IPS-NIHi11 (cell line): Measurements from ENCODE around the gene ARHGEF16.
A peak's percentile ranks its signal among the peaks of the same experiment; 100 is the strongest.

Experiments
- DNase-seq: peaks from one replicate; pipeline ENCODE4 v3.0.0; 2012; ENCODE audit warnings: mixed read lengths, low spot score

The ARHGEF16 gene

DNA sequence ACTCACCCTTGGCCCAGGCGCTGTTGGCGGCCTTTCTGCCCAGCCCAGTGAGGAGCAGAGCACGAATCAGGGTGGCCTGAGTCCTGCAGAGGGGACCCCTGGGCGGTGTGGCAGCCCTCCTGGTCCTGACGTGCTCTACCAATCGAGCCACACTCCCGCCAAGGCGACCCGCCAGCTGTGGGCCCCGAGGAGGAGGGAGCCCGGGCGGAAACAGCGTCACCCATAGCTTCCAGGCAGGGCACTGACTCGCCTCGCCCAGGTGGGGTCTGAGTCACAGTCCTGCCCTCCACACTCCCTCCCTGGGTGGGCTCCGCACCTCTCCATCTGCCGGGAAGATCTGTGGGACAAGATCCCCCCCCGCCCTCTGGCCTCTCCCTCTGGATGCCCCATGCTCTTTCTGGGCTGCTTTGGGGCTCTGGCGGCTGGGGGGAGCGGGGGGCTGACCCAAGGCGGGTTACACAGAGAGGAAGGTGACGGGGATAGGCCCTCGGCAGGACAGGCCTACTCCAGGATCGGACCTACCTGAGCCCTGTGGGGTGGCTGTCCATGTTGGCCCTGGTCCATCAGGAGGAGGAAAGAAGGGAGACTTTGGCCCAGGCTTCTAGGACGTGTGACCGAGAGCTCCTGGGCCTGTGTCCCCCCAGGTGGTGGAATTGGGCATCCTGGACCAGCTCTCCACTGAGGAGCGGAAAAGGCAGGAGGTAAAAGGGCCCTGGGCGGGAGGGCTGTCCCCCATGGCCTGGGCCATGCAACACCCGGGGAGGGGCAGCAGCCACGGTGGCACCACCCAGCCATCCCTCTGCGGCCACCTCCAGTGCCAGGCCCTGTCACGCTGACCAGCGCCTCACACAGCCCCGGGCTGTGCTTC is 14.0 kb downstream of the ARHGEF16 start:
- no peak for DNase-seq

DNA sequence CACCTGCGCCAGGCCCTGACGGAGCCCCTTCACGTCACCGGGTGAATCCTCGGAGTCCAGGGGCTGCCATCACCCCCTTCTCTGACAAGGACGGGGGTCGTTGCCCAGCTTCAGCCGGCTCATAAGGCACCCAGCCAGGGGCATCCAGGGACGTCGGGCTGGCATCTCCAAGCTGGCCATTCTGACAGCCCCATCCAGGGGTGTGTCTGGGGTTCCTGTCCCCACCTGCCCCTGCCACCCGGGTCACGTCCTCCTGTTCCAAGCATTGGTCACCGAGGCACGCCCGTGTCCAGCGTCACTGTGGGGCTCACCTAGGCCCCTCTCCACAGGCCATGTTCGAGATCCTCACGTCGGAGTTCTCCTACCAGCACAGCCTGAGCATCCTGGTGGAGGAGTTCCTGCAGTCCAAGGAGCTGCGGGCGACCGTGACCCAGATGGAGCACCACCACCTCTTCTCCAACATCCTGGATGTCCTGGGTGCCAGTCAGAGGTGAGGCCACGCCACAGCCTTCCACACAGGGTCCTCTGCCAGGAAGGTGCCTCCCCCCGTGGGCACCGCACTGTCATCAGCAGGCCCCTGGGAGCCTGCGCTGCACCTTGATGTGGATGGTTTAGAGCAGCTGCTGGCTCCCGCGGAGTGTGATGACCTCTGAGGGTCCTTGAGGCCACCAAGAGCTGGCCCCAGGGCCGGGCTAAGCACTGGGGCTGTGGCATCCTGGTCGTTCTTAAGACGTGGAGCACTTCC is 14.8 kb downstream of the ARHGEF16 start:
- no peak for DNase-seq

GRCh38 chr1:3469849-3470649 is 15.6 kb downstream of the ARHGEF16 start:
- DNase-seq: no peak

DNA sequence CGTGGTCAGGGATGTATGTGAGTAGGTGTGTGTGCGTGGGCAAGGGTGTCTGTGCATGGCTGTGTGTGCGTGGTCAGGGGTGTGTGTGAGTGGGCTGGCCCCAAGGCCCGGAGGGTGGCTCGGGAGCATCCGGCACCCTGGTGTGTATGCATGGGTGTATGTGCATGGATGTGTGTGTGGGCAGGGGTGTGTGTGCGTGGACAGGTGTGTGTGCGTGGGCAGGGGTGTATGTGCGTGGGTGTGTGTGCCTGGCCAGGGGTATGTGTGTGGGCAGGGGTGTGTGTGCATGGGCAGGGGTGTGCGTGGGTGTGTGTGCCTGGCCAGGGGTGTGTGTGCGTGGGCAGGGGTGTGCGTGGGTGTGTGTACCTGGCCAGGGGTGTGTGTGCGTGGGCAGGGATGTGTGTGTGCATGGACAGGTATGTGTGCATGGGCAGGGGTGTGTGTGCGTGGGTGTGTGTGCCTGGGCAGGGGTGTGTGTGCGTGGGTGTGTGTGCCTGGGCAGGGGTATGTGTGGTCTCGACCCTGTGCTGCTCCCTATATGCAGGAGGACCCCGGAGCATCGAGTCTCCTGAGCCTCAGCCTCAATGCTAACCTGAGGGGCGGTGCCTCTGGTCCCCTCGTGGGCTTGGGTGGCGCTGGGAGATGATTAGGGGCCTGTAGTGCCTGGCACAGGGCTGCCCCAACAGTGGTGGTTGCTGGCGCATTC is 16.3 kb downstream of the ARHGEF16 start:
- DNase-seq: no peak

- peak; percentile 87 for DNase-seq
These were observed 17.1 kb downstream of the ARHGEF16 start for GRCh38 chr1:3471356-3472087.

DNA sequence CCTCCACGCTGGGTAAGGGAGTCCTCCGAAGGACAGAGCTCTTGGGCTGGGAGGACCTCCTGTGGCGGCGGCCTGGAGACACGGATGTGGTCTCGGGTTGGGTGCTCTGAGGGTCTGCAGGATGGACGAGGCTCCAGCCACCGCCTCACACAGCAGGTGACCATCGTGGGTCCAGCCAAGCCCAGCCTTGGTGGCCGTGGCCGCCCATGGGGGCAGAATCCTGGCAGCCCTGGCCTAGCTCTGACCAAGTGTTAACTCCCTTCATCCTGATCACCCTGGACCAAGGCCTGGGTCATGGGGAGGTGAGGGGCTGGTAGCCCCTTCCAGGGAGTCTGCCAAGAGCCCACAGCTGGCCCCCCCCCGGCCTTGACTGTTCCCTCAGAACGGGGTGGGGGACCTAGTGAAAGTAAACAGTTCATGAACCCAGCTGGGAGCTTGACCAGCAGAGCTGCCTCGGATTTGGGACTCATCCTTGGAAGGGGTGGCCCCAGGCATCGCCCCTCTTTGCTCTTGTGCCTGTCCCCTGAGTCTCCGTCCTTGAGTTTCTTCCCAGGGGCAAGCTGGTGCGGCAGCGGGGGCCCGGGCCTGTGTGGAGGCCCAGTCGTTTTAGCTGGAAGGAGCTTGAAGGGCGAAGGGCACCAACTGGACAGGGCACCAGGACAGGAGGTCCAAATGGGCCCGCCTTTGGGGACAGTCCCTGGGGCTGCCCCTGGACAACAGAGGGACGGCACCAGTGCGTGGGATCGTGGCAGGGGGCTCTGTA is 17.8 kb downstream of the ARHGEF16 start:
- DNase-seq: no peak

GRCh38 chr1:3472906-3473305 is 18.4 kb downstream of the ARHGEF16 start:
- DNase-seq: no peak

- DNase-seq: no peak
These were observed 18.9 kb downstream of the ARHGEF16 start for GRCh38 chr1:3473381-3473844.

DNA sequence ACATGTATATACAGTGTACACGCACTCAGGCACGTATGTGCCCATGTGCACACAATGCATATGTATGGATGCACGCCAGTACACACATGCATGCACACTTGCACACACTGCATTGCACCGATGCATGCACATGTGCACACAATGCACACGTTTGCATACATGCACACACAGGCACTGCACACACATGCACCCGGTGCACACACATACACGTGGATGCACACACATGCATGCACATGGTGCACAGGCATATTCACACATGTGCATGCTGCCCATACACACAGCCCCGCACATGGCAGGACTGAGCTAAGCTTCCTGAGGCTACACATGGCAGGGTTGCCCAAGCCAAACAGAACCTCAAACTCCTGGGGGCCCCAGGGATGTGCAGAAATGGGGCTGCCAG is 19.6 kb downstream of the ARHGEF16 start:
- DNase-seq: no peak

DNA sequence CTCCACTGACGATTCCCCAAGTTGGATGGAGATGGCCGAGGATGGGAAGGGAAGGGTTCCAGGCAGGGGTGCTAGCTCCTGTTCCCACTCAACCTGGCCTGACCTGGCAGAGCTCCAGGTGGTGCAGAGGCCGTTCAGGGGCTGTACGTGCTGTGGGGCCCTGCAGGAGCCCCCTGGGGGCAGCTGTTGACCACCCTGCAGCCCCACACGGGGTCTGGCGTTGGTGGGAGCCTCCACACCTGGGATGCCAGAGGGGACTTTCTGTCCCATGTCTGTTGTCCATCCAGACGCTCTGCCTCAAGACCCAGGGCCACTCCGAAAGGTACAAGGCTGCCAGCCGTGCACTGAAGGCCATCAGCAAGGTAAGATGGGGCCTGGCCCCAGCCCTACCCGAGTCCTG is 20.0 kb downstream of the ARHGEF16 start:
- DNase-seq: no peak

GRCh38 chr1:3475839-3476573 is 21.5 kb downstream of the ARHGEF16 start:
- DNase-seq: no peak

DNA sequence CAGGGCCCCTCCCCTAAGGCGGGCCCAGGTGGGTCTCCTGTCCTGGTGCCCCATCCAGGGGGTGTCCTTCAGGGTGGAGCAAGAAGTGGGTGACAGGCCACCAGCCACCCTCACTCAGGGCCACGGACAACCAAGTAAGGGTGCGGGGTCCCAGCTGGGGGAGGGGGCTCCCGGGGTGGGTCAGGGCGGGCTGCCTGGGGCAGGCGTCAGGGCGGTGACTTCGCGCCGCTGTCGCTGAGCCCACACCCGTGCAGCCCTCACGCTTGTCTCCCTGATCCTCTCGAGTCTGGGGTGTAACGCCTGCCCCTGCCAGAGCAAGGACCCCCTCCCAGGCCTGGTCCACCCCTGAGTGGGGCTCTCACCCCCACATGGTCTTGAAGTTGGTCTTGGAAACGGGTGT is 22.2 kb downstream of the ARHGEF16 start:
- DNase-seq: no peak

DNA sequence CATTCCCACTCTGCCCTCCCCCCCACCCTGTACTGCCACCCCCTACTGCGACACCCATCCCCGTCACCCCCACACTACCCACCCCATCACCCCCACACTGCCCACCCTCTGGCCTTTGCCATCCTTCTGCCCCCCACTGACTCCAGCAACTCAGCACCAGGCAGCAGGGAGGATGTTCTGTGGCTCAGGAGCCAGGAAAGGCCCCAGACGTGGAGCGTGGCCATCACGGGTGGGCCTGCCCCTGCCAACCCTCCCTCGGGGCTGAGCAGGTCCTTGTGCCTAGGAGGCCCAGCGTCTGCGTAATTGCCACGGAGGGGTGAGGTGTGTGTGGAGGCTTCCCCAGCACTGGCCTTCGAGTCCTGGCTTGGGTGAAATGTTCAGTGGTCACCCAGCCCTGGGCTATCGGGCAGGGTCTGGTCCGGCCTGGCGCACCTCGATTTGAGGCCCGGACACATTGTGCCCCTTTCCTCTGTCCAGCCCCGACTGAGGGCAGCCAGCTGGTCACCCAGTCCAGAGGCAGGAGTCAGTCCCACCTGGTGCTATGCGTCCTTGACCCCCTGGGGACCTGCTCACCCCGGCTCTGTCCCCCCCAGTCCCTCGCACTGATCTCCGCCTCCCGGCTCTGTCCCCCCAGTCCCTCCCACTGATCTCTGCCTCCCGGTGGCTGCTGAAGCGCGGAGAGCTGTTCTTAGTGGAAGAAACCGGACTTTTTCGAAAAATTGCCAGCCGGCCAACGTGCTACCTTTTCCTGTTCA is 23.0 kb downstream of the ARHGEF16 start:
- DNase-seq: peak; percentile 54

GRCh38 chr1:3478187-3478586 is 23.7 kb downstream of the ARHGEF16 start:
- DNase-seq: no peak

GRCh38 chr1:3479511-3480368 is 25.3 kb downstream of the ARHGEF16 start:
- no peak for DNase-seq

DNA sequence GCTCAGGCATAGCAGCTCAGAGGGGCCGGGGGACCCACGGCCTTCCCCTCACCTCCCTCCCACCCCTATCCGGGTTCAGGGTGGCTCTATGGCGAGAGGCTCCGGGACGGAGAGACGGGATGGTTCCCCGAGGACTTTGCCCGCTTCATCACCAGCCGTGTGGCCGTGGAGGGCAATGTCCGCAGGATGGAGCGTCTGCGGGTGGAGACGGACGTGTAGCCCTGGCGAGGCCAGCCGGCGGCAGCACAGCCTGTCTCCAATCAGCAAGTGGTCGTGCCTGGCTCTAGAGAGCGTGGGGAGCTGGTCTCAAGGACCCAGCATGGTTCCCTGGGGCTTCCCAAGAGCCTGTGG is 25.9 kb downstream of the ARHGEF16 start:
- no peak for DNase-seq

DNA sequence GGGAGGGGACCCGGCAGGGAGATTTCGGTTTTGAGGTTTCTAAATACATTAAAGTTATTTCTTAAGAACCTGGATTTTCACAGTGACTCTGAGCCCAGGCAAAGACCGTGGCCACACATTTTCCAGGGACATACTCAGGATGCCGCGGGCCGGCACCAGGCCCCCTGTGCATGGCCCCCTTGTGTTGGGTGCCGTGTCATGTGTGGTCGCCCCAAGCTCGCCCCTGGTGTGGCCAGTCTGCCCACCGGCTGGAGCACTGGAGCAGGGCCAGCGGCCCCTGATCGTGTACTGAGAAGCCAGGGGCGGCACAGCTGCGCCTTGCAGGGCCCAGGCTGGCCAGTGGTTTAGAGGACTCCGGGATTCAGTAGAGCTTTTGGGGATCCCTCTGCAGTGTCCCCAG is 26.6 kb downstream of the ARHGEF16 start:
- no peak for DNase-seq

- DNase-seq: no peak
These were observed 27.4 kb downstream of the ARHGEF16 start for GRCh38 chr1:3481836-3482375.
